Osteoblast (primary cell): ENCODE data around the gene GATB. TPM values are rescaled to one million over a fixed set of nuclear protein-coding genes. Genes with fewer than 3 reads are reported as not detected.

ENCODE experiments used
- DNase-seq: peaks from one replicate; pipeline ENCODE4 v3.0.0; 2011; ENCODE audit warnings: low spot score, mixed read lengths; ENCODE audit not compliant: insufficient read length; ENCODE audit errors: missing footprints
- H2AFZ ChIP-seq: 2 replicates; pipeline ENCODE4 v1.6.0; 2011; ENCODE audit warnings: mild to moderate bottlenecking, low read length
- H3K27ac ChIP-seq: 2 replicates; pipeline ENCODE4 v1.5.1; 2011; ENCODE audit warnings: mild to moderate bottlenecking, low read depth, low read length, moderate library complexity
- H3K27me3 ChIP-seq: 2 replicates; pipeline ENCODE4 v1.6.0; 2012; ENCODE audit warnings: mild to moderate bottlenecking, control low read depth, inconsistent platforms, low read length, moderate library complexity; ENCODE audit not compliant: insufficient read depth
- H3K36me3 ChIP-seq: 2 replicates; pipeline ENCODE4 v1.5.1; 2011; ENCODE audit warnings: mild to moderate bottlenecking, low read length, control low read depth, moderate library complexity; ENCODE audit not compliant: insufficient read depth
- H3K4me1 ChIP-seq: 2 replicates; pipeline ENCODE4 v1.5.1; 2011; ENCODE audit warnings: mild to moderate bottlenecking, low read length, control low read depth, moderate library complexity; ENCODE audit not compliant: insufficient read depth
- H3K4me2 ChIP-seq: 2 replicates; pipeline ENCODE4 v1.6.0; 2011; ENCODE audit warnings: mild to moderate bottlenecking, low read length; ENCODE audit not compliant: insufficient read depth
- H3K4me3 ChIP-seq: fragments of 200-600 bp; sonication (generic); 3 replicates; pipeline ENCODE4 v1.5.1; 2012; ENCODE audit warnings: mild to moderate bottlenecking, low read length, inconsistent platforms; ENCODE audit not compliant: insufficient read depth
- H3K79me2 ChIP-seq: 2 replicates; pipeline ENCODE4 v1.6.0; 2012; ENCODE audit warnings: mild to moderate bottlenecking, low read length, control low read depth, inconsistent platforms; ENCODE audit not compliant: insufficient read depth
- H3K9me3 ChIP-seq: 2 replicates; pipeline ENCODE4 v1.5.1; 2011; ENCODE audit warnings: low read depth, low read length, control low read depth
- H4K20me1 ChIP-seq: 2 replicates; pipeline ENCODE4 v1.6.0; 2012; ENCODE audit warnings: mild to moderate bottlenecking, low read length, control low read depth; ENCODE audit not compliant: insufficient read depth
- CTCF ChIP-seq: IDR thresholded peaks from 2 replicates; pipeline ENCODE4 v1.5.1; 2011; ENCODE audit warnings: mild to moderate bottlenecking, low read depth, low read length, moderate library complexity; ENCODE audit errors: extremely low read depth
- total RNA-seq: library from RNA; depleted of rRNA; stranded (reverse); fragments of >200 nt; gene quantifications from 2 replicates; pipeline ENCODE4 v1.2.3, GENCODE V29; 2012

Gene GATB
- total RNA-seq, 1 donor = 14.1 TPM

- DNase-seq = no peak
Measured at GRCh38 chr4:151677193-151677592, 83.6 kb downstream of the GATB start.

GRCh38 chr4:151676301-151676700, 84.5 kb downstream of the GATB start:
- H3K4me1 ChIP-seq = peaks cover 26% of the 10 kb centered on the region
- peak; percentile 98 for DNase-seq
- no peak overlapping the region for H3K27ac ChIP-seq

More at GRCh38 chr4:151677193-151677592, 83.6 kb downstream of the GATB start:
- Histone ChIP-seq H3K4me1 (peaks cover 26% of the 10 kb centered on the region), H4K20me1 (no peaks in the 10 kb centered on the region), H3K27ac (no peak overlapping the region), H3K9me3 (no peaks in the 10 kb centered on the region), H2AFZ (no peak overlapping the region), H3K4me2 (no peak overlapping the region), H3K79me2 (no peaks in the 10 kb centered on the region), H3K27me3 (no peaks in the 10 kb centered on the region), H3K36me3 (peaks cover 4% of the 10 kb centered on the region), H3K4me3 (no peak overlapping the region)
- TF ChIP-seq CTCF = no peak

DNA sequence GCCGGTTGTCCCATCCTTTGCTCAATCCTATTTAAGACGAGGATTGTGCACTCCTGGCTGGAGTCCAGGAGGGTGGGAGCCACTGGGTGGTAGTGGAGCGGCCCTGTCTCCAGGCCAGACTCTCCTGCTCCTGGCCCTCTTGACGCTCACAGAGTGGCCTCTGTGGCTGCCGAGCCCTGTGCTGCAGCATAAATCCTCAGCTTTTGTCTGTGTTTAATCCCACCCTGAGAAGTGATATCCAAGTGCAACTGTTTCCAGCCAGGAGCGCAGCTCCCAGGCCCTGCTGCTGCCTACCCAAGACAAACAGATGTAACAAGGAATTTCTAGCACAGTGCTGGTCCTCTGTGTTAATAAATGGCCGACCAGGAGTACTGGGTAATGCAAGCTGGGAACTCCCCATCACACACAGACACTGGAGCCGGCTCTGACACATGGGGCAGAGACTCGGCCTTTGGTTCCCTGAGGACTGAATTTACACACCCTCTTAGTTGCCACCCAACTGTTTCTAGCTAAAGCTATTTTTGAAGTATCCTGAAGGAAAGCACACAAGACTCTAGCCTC, 85.3 kb downstream of the GATB start:
- H3K27ac ChIP-seq = peak overlapping the region; percentile 30
- DNase-seq = no peak
- H4K20me1 ChIP-seq = no peaks in the 10 kb centered on the region
- H2AFZ ChIP-seq = no peak overlapping the region
- no peak for TF ChIP-seq CTCF
- no peaks in the 10 kb centered on the region for H3K9me3 ChIP-seq
- H3K4me3 ChIP-seq = no peak overlapping the region
- H3K79me2 ChIP-seq = no peaks in the 10 kb centered on the region
- no peaks in the 10 kb centered on the region for H3K27me3 ChIP-seq
- H3K4me1 ChIP-seq = peaks cover 26% of the 10 kb centered on the region
- H3K36me3 ChIP-seq = no peaks in the 10 kb centered on the region
- peak overlapping the region; percentile 38 for H3K4me2 ChIP-seq

More at GRCh38 chr4:151676301-151676700, 84.5 kb downstream of the GATB start:
- no peak for TF ChIP-seq CTCF
- Histone ChIP-seq H3K27me3 (no peaks in the 10 kb centered on the region), H3K4me3 (no peak overlapping the region), H3K79me2 (no peaks in the 10 kb centered on the region), H2AFZ (no peak overlapping the region), H3K36me3 (no peaks in the 10 kb centered on the region), H3K4me2 (peak overlapping the region; percentile 38), H4K20me1 (no peaks in the 10 kb centered on the region), H3K9me3 (no peaks in the 10 kb centered on the region)

DNA sequence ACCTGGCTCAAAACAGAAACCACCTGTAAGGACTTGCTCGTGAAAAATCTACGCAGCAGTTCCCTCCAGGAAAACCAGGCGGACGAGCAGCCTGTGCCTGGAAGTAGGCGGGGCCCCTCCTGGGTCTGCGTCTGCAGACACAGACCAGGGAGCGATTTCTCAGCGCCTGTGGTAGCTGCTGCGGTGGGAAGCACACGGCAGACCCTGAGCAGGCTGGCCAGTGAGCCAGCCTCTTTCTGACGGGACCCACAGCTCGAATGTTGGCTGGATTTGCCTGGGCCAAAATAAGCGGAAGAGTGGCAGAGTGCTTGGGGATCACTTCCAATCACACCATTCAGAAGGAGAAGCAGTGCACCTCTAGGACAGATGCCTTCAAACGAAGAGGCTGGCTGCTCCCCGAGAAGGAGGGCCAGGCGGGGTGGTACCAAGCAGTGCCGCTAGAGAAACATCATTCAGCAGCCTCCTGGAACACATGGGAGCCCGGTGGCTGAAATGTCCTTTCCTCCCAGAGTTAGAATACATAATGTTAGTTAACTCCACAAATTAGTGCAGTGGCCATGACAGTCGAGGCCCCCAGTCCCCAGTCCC, 85.9 kb downstream of the GATB start:
- DNase-seq = no peak
- H3K4me2 ChIP-seq = peak overlapping the region; percentile 62
- no peak for TF ChIP-seq CTCF

More for the DNA sequence above, 85.9 kb downstream of the GATB start:
- Histone ChIP-seq H3K36me3 (no peaks in the 10 kb centered on the region), H3K79me2 (no peaks in the 10 kb centered on the region), H2AFZ (peak overlapping the region; percentile 69), H3K27me3 (no peaks in the 10 kb centered on the region), H4K20me1 (no peaks in the 10 kb centered on the region), H3K4me3 (peak overlapping the region; percentile 52), H3K27ac (no peak overlapping the region), H3K9me3 (no peaks in the 10 kb centered on the region), H3K4me1 (peaks cover 26% of the 10 kb centered on the region)
